ENCODE measurements around the gene RAD54L2.

RAD54L2 gene

DNA sequence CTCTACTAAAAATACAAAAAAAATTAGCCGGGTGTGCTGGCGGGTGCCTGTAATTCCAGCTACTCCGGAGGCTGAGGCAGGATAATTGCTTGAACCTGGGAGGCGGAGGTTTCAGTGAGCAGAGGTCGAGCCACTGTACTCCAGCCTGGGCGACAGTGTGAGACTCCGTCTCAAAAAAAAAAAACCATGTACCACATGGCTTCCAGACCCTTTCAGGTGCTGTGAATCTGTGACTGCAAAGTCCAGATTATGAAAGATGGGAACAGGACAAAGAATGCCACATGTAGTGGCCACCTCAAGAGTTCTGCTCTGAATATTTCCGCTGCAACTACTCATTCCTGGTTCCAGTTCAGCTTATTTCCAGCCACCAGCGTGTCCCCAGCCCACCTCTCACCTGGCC lies 30.3 kb upstream of the RAD54L2 start:
- no peaks in the 10 kb centered on the region for H3K36me3 ChIP-seq (ENCODE audit: control insufficient read depth in 2 of 2, insufficient read depth in 1 of 2, low read length in 2 of 2)
- no peak overlapping the region for H3K4me3 ChIP-seq (ENCODE audit: low read depth, low read length)
- ChIA-PET CTCF (interaction anchor here (2.5 kb wide), 1 partner anchor 161 kb away, joined by 6 read pairs; no protein-coding TSS in a partner anchor), POLR2A (interaction anchor here (0.7 kb wide), 1 partner anchor 110 kb away, joined by 3 read pairs; no protein-coding TSS in a partner anchor)
- TF ChIP-seq, protein P1, sequence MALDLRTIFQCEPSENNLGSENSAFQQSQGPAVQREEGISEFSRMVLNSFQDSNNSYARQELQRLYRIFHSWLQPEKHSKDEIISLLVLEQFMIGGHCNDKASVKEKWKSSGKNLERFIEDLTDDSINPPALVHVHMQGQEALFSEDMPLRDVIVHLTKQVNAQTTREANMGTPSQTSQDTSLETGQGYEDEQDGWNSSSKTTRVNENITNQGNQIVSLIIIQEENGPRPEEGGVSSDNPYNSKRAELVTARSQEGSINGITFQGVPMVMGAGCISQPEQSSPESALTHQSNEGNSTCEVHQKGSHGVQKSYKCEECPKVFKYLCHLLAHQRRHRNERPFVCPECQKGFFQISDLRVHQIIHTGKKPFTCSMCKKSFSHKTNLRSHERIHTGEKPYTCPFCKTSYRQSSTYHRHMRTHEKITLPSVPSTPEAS (tag by site-specific recombination; IDR thresholded peaks at IDR 0.05), result no peak
- TF ChIP-seq, protein P2, sequence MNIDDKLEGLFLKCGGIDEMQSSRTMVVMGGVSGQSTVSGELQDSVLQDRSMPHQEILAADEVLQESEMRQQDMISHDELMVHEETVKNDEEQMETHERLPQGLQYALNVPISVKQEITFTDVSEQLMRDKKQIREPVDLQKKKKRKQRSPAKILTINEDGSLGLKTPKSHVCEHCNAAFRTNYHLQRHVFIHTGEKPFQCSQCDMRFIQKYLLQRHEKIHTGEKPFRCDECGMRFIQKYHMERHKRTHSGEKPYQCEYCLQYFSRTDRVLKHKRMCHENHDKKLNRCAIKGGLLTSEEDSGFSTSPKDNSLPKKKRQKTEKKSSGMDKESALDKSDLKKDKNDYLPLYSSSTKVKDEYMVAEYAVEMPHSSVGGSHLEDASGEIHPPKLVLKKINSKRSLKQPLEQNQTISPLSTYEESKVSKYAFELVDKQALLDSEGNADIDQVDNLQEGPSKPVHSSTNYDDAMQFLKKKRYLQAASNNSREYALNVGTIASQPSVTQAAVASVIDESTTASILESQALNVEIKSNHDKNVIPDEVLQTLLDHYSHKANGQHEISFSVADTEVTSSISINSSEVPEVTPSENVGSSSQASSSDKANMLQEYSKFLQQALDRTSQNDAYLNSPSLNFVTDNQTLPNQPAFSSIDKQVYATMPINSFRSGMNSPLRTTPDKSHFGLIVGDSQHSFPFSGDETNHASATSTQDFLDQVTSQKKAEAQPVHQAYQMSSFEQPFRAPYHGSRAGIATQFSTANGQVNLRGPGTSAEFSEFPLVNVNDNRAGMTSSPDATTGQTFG (tag by site-specific recombination; IDR thresholded peaks at IDR 0.05; ENCODE audit: borderline replicate concordance), result no peak
- TF ChIP-seq, protein P3, sequence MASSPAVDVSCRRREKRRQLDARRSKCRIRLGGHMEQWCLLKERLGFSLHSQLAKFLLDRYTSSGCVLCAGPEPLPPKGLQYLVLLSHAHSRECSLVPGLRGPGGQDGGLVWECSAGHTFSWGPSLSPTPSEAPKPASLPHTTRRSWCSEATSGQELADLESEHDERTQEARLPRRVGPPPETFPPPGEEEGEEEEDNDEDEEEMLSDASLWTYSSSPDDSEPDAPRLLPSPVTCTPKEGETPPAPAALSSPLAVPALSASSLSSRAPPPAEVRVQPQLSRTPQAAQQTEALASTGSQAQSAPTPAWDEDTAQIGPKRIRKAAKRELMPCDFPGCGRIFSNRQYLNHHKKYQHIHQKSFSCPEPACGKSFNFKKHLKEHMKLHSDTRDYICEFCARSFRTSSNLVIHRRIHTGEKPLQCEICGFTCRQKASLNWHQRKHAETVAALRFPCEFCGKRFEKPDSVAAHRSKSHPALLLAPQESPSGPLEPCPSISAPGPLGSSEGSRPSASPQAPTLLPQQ (tag by site-specific recombination; IDR thresholded peaks at IDR 0.05), result no peak
- TF ChIP-seq, protein P4, sequence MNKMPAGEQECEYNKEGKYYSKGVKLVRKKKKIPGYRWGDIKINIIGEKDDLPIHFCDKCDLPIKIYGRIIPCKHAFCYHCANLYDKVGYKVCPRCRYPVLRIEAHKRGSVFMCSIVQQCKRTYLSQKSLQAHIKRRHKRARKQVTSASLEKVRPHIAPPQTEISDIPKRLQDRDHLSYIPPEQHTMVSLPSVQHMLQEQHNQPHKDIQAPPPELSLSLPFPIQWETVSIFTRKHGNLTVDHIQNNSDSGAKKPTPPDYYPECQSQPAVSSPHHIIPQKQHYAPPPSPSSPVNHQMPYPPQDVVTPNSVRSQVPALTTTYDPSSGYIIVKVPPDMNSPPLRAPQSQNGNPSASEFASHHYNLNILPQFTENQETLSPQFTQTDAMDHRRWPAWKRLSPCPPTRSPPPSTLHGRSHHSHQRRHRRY (tag by site-specific recombination; IDR thresholded peaks at IDR 0.05), result no peak
- TF ChIP-seq HOXA7 (CRISPR knock-in tag; IDR thresholded peaks at IDR 0.05; ENCODE audit: borderline replicate concordance), result no peak
- no peak for TF ChIP-seq KLF1 (tag by site-specific recombination; IDR thresholded peaks at IDR 0.05)
- no peak for TF ChIP-seq ZNF830 (tag by site-specific recombination; IDR thresholded peaks at IDR 0.05; ENCODE audit: low read depth)
- no peak for TF ChIP-seq ZNF426 (tag by site-specific recombination; IDR thresholded peaks at IDR 0.05)
- TF ChIP-seq, protein P5, sequence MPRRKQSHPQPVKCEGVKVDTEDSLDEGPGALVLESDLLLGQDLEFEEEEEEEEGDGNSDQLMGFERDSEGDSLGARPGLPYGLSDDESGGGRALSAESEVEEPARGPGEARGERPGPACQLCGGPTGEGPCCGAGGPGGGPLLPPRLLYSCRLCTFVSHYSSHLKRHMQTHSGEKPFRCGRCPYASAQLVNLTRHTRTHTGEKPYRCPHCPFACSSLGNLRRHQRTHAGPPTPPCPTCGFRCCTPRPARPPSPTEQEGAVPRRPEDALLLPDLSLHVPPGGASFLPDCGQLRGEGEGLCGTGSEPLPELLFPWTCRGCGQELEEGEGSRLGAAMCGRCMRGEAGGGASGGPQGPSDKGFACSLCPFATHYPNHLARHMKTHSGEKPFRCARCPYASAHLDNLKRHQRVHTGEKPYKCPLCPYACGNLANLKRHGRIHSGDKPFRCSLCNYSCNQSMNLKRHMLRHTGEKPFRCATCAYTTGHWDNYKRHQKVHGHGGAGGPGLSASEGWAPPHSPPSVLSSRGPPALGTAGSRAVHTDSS (tag by site-specific recombination; IDR thresholded peaks at IDR 0.05), result no peak
- TF ChIP-seq FEZF1 (tag by site-specific recombination; IDR thresholded peaks at IDR 0.05), result no peak
- TF ChIP-seq GFI1B (tag by site-specific recombination; IDR thresholded peaks at IDR 0.05), result no peak
- no peak for TF ChIP-seq ZNF544 (tag by site-specific recombination; IDR thresholded peaks at IDR 0.05)
- no peak for TF ChIP-seq ZNF529 (tag by site-specific recombination; IDR thresholded peaks at IDR 0.05; ENCODE audit: insufficient replicate concordance)
- TF ChIP-seq ZNF335 (tag by site-specific recombination; conservative IDR thresholded peaks at IDR 0.05), result no peak
- TF ChIP-seq ZNF214 (tag by site-specific recombination; IDR thresholded peaks at IDR 0.05; ENCODE audit: borderline replicate concordance), result no peak
- TF ChIP-seq ZNF138 (tag by site-specific recombination; IDR thresholded peaks at IDR 0.05; ENCODE audit: borderline replicate concordance), result no peak
- TF ChIP-seq ZNF571 (tag by site-specific recombination; IDR thresholded peaks at IDR 0.05), result no peak
- no peak for TF ChIP-seq ZNF660 (tag by site-specific recombination; IDR thresholded peaks at IDR 0.05)
- no peaks in the 10 kb centered on the region for H3K4me1 ChIP-seq (ENCODE audit: control insufficient read depth, insufficient read depth, low read length)
- no peaks in the 10 kb centered on the region for H3K9me3 ChIP-seq (ENCODE audit: control insufficient read depth, insufficient read depth, low read depth, low read length)
- no peak overlapping the region for H3K27ac ChIP-seq (ENCODE audit: extremely low read depth, low read depth, low read length)

Data from HEK293 (cell line).